Common myeloid progenitor, CD34-positive (primary cell): Measurements from ENCODE around the gene MAP1LC3A. TPM values are rescaled to one million over a fixed set of nuclear protein-coding genes. Genes with fewer than 3 reads are reported as not detected.
A peak's percentile ranks its signal among the peaks of the same experiment; 100 is the strongest.
"Not testable (repeated sequence)": the region's sequence is repeated elsewhere in the genome, so short reads cannot be mapped to it uniquely, and the experiment has no call there.

Source experiments
- CTCF ChIA-PET: fragments of 350-600 bp; sonication (Branson Sonifier 250); formaldehyde crosslinking; loops from one replicate; lab custom pipeline; 2021; ENCODE audit warnings: antibody characterized with exemption; lab: Charles Lee
- POLR2A ChIA-PET: fragments of 350-600 bp; sonication (Branson Sonifier 250); formaldehyde crosslinking; loops from one replicate; lab custom pipeline; 2021; ENCODE audit warnings: antibody characterized with exemption; lab: Charles Lee
- DNase-seq, 3 donors: peaks; one replicate each; pipeline versions ENCODE4 v3.0.0 to v3.0.0-alpha.2; 2013
- H3K27ac ChIP-seq, 2 experiments: 1 replicate in 1 of 2; 2 replicates in 1 of 2; pipeline ENCODE4 v1.7.0; 2013; ENCODE audit warnings: inconsistent platforms in 2 of 2, low read length in 2 of 2, mild to moderate bottlenecking in 2 of 2, low read depth in 1 of 2, moderate library complexity in 1 of 2; ENCODE audit not compliant: severe bottlenecking in 2 of 2, insufficient read depth in 1 of 2, poor library complexity in 1 of 2
- H3K27me3 ChIP-seq, 5 experiments: replicated peaks in 2 of 5; 1 replicate in 3 of 5; 2 replicates in 2 of 5; pipeline versions ENCODE4 v1.6.1 to v1.7.0; 2013; ENCODE audit warnings: low read length in 4 of 5, mild to moderate bottlenecking in 2 of 5, moderate library complexity in 2 of 5, inconsistent platforms in 1 of 5; ENCODE audit not compliant: insufficient read depth in 5 of 5, control insufficient read depth in 4 of 5
- H3K36me3 ChIP-seq, 4 experiments: 1 replicate in 2 of 4; 2 replicates in 2 of 4; pipeline versions ENCODE4 v1.6.1 to v1.7.0; 2013; ENCODE audit warnings: low read length in 3 of 4, control low read depth in 1 of 4, mild to moderate bottlenecking in 1 of 4; ENCODE audit not compliant: control insufficient read depth in 4 of 4, insufficient read depth in 4 of 4
- H3K4me1 ChIP-seq, 4 experiments: 1 replicate in 3 of 4; 2 replicates in 1 of 4; pipeline versions ENCODE4 v1.6.1 to v1.7.1; 2013; ENCODE audit warnings: low read length in 3 of 4, mild to moderate bottlenecking in 3 of 4, control low read depth in 1 of 4, inconsistent platforms in 1 of 4, moderate library complexity in 1 of 4; ENCODE audit not compliant: control insufficient read depth in 4 of 4, insufficient read depth in 4 of 4; ENCODE audit errors: control extremely low read depth in 1 of 4
- H3K4me3 ChIP-seq, 7 experiments: 1 replicate in 4 of 7; 2 replicates in 3 of 7; pipeline versions ENCODE4 v1.5.1 to v1.7.0; 2013; ENCODE audit warnings: mild to moderate bottlenecking in 7 of 7, low read length in 6 of 7, moderate library complexity in 6 of 7, inconsistent platforms in 2 of 7, low read depth in 2 of 7, control low read depth in 1 of 7; ENCODE audit not compliant: insufficient read depth in 4 of 7, control insufficient read depth in 1 of 7; ENCODE audit errors: extremely low read depth in 1 of 7
- H3K9me3 ChIP-seq, 5 experiments: 1 replicate in 4 of 5; 2 replicates in 1 of 5; pipeline versions ENCODE4 v1.6.1 to v1.7.1; 2013; ENCODE audit warnings: low read length in 4 of 5, mild to moderate bottlenecking in 2 of 5, inconsistent platforms in 1 of 5, low read depth in 1 of 5, moderate library complexity in 1 of 5; ENCODE audit not compliant: control insufficient read depth in 4 of 5, insufficient read depth in 2 of 5; ENCODE audit errors: control extremely low read depth in 1 of 5
- WGBS: methylation state at CpG from one replicate; pipeline ENCODE4 v1.1.5; 2013; ENCODE audit not compliant: insufficient coverage; 5-methylcytosine and 5-hydroxymethylcytosine counted together
- polyA plus RNA-seq: library from polyadenylated mRNA; unstranded; fragments of 120-200 nt; gene quantifications from one replicate; pipeline ENCODE4 v1.2.1, GENCODE V29; 2013

The MAP1LC3A gene
- polyA plus RNA-seq, result 4.9 TPM

GRCh38 chr20:34558320-34559218 lies at the start of gene MAP1LC3A:
TSS of gene MAP1LC3A (plus strand) at chr20:34558718. CDS start at chr20:34558869, 151 bp downstream.
- H3K36me3 ChIP-seq, result peaks cover 0 to 4% (median 0%) of the 10 kb centered on the region in 4 experiments
- no peaks in the 10 kb centered on the region for H3K27me3 ChIP-seq
- peaks cover 3 to 9% (median 7%) of the 10 kb centered on the region in 4 experiments for H3K4me1 ChIP-seq
- peak; percentile 96 to 97 (median 97) for DNase-seq
- CTCF ChIA-PET, result interaction anchor here (0.6 to 2.0 kb wide), 7 partner anchors 9 to 244 kb away, joined by 3 to 5 read pairs (median 3); no protein-coding TSS in a partner anchor
- peak within 1 kb of the TSS; percentile 55 to 85 (median 74) for H3K4me3 ChIP-seq
- POLR2A ChIA-PET, result interaction anchor here (0.6 to 1.6 kb wide), 8 partner anchors 9 to 268 kb away, joined by 3 to 9 read pairs (median 4); no protein-coding TSS in a partner anchor
- peak within 1 kb of the TSS; percentile 50 to 81 for H3K27ac ChIP-seq
- 16% methylated on average over 83 of the region's 103 CpGs for WGBS
- H3K9me3 ChIP-seq, result no peaks in the 10 kb centered on the region

DNA sequence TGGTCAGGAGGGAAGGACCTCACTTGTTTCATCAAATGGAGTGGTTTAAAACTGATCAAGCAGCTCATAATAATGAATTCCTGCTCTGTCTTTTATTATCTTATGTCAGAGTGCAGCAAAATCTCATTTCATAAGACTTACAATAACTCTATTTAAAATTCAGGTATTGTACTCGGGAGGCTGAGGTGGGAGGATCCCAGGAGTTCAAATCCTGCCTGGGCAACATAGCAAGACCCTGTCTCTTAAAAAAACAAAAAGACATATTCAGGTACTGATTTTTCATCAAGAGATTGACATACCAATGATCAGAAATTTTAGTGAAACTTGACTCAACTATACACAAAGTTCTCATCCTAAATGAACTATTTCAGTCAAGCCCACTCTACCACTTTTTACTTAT lies 47.9 kb upstream of the MAP1LC3A start:
- DNase-seq, result no peak
- no CpG with 5 or more reads among the region's 1 CpG for WGBS
- H3K9me3 ChIP-seq, result no peaks in the 10 kb centered on the region
- H3K4me3 ChIP-seq, result no peak overlapping the region
- ChIA-PET POLR2A (no interaction called here), CTCF (no interaction called here)
- H3K27me3 ChIP-seq, result no peaks in the 10 kb centered on the region
- H3K27ac ChIP-seq, result no peak overlapping the region
- H3K4me1 ChIP-seq, result peaks cover 5 to 13% (median 8%) of the 10 kb centered on the region in 4 experiments
- H3K36me3 ChIP-seq, result peaks cover 10 to 40% (median 27%) of the 10 kb centered on the region in 4 experiments

- Histone ChIP-seq H3K27me3 (no peaks in the 10 kb centered on the region), H3K4me1 (peaks cover 5 to 15% (median 10%) of the 10 kb centered on the region in 4 experiments), H3K36me3 (peaks cover 5 to 30% (median 17%) of the 10 kb centered on the region in 4 experiments), H3K27ac (no peak overlapping the region), H3K9me3 (no peaks in the 10 kb centered on the region), H3K4me3 (no peak overlapping the region)
- POLR2A ChIA-PET, result no interaction called here
- CTCF ChIA-PET, result interaction anchor here (0.6 to 1.6 kb wide), 4 partner anchors 8 to 223 kb away, joined by 3 to 4 read pairs (median 4); no protein-coding TSS in a partner anchor
- 100% methylated on average over 1 of the region's 3 CpGs for WGBS
- DNase-seq, result no peak
These were observed 46.6 kb upstream of the MAP1LC3A start for GRCh38 chr20:34511891-34512265.

DNA sequence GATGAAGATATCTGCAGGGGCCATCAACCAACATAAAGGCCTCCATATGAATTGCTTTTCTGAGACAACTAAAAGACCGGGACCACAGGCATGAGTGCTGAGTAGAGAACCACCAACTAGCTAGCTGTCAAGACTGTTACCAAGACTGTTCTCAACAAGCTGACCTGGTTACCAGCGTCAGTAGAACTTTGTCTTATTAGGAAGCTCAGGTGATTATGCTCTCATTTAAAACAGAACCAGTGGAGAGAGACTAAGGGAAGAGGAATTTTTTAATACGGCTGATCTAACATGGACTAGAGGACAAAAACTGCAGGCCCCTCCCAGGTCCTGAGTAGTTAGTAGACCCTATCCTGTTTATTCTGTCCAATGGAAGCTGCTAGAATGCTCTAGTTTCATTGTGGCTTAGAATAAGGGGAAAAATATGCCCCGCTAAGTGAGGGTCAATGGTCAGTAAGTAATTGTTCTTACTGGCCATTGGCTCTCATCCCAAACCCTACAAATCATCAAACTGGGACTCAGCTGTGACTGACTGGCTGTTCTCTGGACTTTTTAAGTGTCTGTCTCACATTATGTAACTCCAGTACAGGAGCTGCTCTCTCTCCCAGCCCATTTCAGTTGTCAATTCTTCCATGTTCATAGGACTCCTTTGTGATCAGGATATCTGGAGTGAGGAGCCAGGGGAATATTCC lies 46.1 kb upstream of the MAP1LC3A start:
- Histone ChIP-seq H3K27me3 (no peaks in the 10 kb centered on the region), H3K36me3 (peaks cover 5 to 30% (median 17%) of the 10 kb centered on the region in 4 experiments), H3K9me3 (no peaks in the 10 kb centered on the region), H3K4me3 (no peak overlapping the region), H3K4me1 (peaks cover 5 to 21% (median 13%) of the 10 kb centered on the region in 4 experiments), H3K27ac (peak overlapping the region; percentile 67 to 71)
- ChIA-PET POLR2A (no interaction called here), CTCF (interaction anchor here (0.6 to 1.6 kb wide), 4 partner anchors 9 to 224 kb away, joined by 3 to 4 read pairs (median 4); no protein-coding TSS in a partner anchor)
- no peak for DNase-seq
- WGBS, result 100% methylated on average over 3 of the region's 4 CpGs

DNA sequence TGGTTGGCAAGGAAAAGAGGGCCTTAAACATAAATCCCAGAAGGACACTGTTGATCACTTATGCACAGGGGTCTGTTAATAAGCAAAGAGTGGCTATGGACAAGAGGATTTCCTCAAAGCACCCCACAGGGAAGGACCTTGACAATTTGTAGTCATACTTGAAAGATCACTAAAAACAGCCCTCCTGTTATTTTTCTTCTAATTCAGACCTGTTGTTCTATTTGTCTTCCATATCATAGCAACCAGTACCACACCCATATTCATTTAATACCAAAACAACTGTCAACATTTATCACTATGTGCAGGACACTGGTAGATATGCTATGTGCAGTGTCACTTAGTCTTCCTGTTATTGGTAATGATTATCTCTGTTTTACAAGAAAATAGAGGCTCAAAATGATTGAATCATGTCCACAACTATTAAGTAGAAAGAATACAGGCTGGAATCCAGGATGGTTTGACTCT lies 45.5 kb upstream of the MAP1LC3A start:
- Histone ChIP-seq H3K4me3 (no peak overlapping the region), H3K4me1 (peaks cover 5 to 26% (median 16%) of the 10 kb centered on the region in 4 experiments), H3K27ac (peak overlapping the region; percentile 67 to 71), H3K36me3 (peaks cover 3 to 26% (median 12%) of the 10 kb centered on the region in 4 experiments), H3K9me3 (no peaks in the 10 kb centered on the region), H3K27me3 (no peaks in the 10 kb centered on the region)
- ChIA-PET POLR2A (no interaction called here), CTCF (interaction anchor here (1.3 to 1.5 kb wide), 2 partner anchors 9 to 200 kb away, joined by 4 read pairs; no protein-coding TSS in a partner anchor)
- peak; percentile 21 to 70 (median 38) for DNase-seq

DNA sequence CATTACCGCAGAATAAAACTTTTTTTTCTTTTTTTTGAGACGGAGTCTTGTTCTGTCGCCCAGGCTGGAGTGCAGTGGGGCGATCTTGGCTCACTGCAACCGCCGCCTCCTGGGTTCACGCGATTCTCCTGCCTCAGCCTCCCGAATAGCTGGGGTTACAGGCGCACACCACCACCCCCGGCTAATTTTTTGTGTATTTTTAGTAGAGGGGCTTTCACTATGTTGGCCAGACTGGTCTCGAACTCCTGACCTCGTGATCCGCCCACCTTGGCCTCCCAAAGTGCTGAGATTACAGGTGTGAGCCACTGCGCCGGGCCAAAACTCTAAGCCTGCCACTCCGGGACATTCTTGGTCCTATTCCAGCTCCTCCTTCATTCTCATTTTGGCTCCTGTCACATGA lies 44.5 kb upstream of the MAP1LC3A start:
- H3K4me3 ChIP-seq, H3K27ac ChIP-seq, DNase-seq, H3K9me3 ChIP-seq, H3K27me3 ChIP-seq: not testable (repeated sequence)
- Histone ChIP-seq H3K4me1 (peaks cover 5 to 26% (median 16%) of the 10 kb centered on the region in 4 experiments), H3K36me3 (peaks cover 3 to 21% (median 8%) of the 10 kb centered on the region in 4 experiments)
- CTCF ChIA-PET, result interaction anchor here (1.5 kb wide), 1 partner anchor 9 kb away, joined by 5 read pairs; no protein-coding TSS in a partner anchor
- WGBS, result over 99% methylated on average over 14 of the region's 17 CpGs
- POLR2A ChIA-PET, result interaction anchor here (0.7 kb wide), 1 partner anchor 154 kb away, joined by 3 read pairs; no protein-coding TSS in a partner anchor
